Neural crest cell (in vitro differentiated cells): ENCODE measurements around the gene GRIP1. TPM values are rescaled to one million over a fixed set of nuclear protein-coding genes. Genes with fewer than 3 reads are reported as not detected.
A peak's percentile ranks its signal among the peaks of the same experiment; 100 is the strongest.

ENCODE experiments used
- DNase-seq: peaks from one replicate; pipeline ENCODE4 v3.0.0; 2021; ENCODE audit warnings: low read depth, mixed read lengths, low spot score
- H3K27ac Mint-ChIP-seq: one replicate; pipeline ENCODE4 v1.8.0; 2021; ENCODE audit warnings: mild to moderate bottlenecking, mixed read lengths; ENCODE audit not compliant: unreplicated experiment
- H3K27me3 Mint-ChIP-seq: 2 replicates; pipeline ENCODE4 v1.8.0; 2021; ENCODE audit warnings: low read depth, mild to moderate bottlenecking, mixed read lengths
- H3K36me3 Mint-ChIP-seq: 2 replicates; pipeline ENCODE4 v1.8.0; 2021; ENCODE audit warnings: low read depth, mild to moderate bottlenecking, mixed read lengths
- H3K4me1 Mint-ChIP-seq: 2 replicates; pipeline ENCODE4 v1.8.0; 2021; ENCODE audit warnings: mixed read lengths
- H3K4me3 Mint-ChIP-seq: one replicate; pipeline ENCODE4 v1.8.0; 2021; ENCODE audit warnings: mild to moderate bottlenecking, mixed read lengths
- H3K9me3 Mint-ChIP-seq: 2 replicates; pipeline ENCODE4 v1.8.0; 2021; ENCODE audit warnings: mixed read lengths
- CTCF ChIP-seq: fragments of 200-600 bp; sonication (generic); conservative IDR thresholded peaks from 2 replicates; pipeline ENCODE4 v1.5.0; 2021; ENCODE audit warnings: antibody characterized with exemption, mild to moderate bottlenecking
- total RNA-seq: library from RNA; stranded (reverse); gene quantifications from 2 replicates; pipeline ENCODE4 v1.2.1, GENCODE V29; 2021

GRIP1 gene
- total RNA-seq, 1 donor from 2014 or later: 40.3 TPM

DNA sequence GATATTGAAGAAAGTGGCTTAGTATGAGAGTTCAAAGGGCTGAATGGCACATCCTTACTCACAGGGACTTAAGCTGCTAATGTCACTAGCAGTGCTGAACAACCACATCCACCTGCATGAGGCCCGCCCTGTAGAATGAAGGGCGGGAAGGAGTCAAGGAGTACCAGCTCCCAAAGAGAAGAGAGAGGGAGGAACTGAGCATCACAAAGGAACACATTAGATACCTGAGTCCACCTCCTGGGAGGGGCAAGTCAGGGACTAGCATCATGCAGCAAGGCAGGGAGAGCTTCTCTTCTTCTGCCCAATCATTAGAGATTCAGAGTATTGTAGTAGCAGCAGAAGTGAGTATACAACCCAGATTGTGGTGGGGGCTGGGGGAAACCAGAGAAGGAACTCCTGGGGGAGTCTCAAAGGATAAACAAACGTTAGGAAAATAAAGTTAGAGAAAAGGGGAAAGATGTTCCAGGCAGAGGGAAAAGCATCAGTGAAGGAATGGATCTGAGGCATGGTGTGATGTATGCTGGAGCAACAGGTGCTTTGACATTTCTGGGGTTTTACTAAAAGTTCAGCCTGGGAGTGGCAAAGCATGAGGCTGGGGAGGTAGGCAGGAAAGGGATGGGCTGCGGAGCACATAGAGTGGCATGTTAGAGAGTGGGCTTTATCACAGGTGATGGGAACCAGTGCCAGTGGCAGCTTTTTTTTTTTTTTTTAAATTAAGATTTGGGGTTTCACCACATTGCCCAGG is 21.0 kb upstream of the GRIP1 start:
- no peak overlapping the region for H3K27ac Mint-ChIP-seq
- H3K4me1 Mint-ChIP-seq: no peaks in the 10 kb centered on the region
- H3K9me3 Mint-ChIP-seq: no peaks in the 10 kb centered on the region
- H3K36me3 Mint-ChIP-seq: no peaks in the 10 kb centered on the region
- DNase-seq: no peak
- H3K27me3 Mint-ChIP-seq: no peaks in the 10 kb centered on the region
- no peak overlapping the region for H3K4me3 Mint-ChIP-seq
- no peak for TF ChIP-seq CTCF

GRCh38 chr12:66698558-66698957 is 19.7 kb upstream of the GRIP1 start:
- H3K27me3 Mint-ChIP-seq: no peaks in the 10 kb centered on the region
- TF ChIP-seq CTCF: no peak

GRCh38 chr12:66697404-66697803 is 18.5 kb upstream of the GRIP1 start:
- no peak for TF ChIP-seq CTCF
- Mint-ChIP-seq H3K4me3 (no peak overlapping the region), H3K9me3 (no peaks in the 10 kb centered on the region), H3K27me3 (no peaks in the 10 kb centered on the region), H3K36me3 (no peaks in the 10 kb centered on the region), H3K27ac (no peak overlapping the region), H3K4me1 (no peaks in the 10 kb centered on the region)
- DNase-seq: no peak

More at GRCh38 chr12:66698558-66698957, 19.7 kb upstream of the GRIP1 start:
- Mint-ChIP-seq H3K4me3 (no peak overlapping the region), H3K27ac (no peak overlapping the region), H3K4me1 (no peaks in the 10 kb centered on the region), H3K36me3 (no peaks in the 10 kb centered on the region), H3K9me3 (no peaks in the 10 kb centered on the region)
- DNase-seq: no peak

DNA sequence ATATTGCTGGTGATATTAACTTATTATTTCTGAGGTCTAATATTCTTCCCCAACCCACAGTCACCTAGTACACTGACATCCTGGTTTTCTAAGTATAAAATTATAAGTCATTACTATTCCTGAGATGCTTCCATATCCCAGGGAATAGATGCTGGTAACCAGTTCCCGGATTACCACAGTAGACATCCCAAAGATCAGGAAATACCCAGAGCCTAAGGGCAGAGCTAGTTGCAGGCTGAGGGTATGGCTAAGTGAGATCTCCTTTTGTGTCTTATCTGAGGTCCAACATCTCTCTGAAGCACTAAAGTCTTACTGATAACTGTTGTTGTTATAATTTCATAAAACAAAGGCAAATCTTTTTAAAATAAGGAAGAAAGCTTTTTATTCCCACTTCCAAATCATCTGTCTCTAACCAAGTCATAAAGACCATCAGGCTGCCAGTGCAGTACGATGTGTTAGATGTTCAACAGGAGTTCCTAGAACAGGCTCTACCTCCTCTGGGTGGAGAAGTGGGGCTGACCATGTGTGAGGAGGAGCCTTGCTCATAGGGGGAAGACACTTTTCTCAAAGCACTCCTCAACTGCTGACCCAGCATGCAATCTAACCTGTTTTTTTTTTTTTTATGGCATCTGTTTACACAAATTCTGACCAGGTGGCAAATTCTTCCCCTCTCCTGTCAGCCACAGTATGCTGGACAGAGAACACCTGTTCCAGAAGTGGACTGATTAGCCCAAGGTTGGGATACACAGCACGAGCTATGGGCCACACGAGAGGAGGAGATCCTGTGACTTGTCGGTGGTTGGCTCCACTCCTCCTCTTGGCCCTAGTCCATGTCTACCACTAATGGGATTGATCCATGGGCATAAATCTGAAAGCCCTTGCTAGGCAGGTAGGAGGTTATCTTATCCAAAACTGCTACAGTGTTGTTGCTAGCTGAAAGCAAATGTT is 16.1 kb upstream of the GRIP1 start:
- TF ChIP-seq CTCF: no peak
- Mint-ChIP-seq H3K4me1 (no peaks in the 10 kb centered on the region), H3K4me3 (no peak overlapping the region), H3K9me3 (no peaks in the 10 kb centered on the region), H3K36me3 (no peaks in the 10 kb centered on the region), H3K27me3 (no peaks in the 10 kb centered on the region), H3K27ac (no peak overlapping the region)
- no peak for DNase-seq

- TF ChIP-seq CTCF: peak; percentile 73
These were observed 15.1 kb upstream of the GRIP1 start for GRCh38 chr12:66693901-66694513.

More at GRCh38 chr12:66693901-66694513, 15.1 kb upstream of the GRIP1 start:
- DNase-seq: peak; percentile 9
- Mint-ChIP-seq H3K4me3 (no peak overlapping the region), H3K27ac (no peak overlapping the region), H3K9me3 (no peaks in the 10 kb centered on the region), H3K36me3 (no peaks in the 10 kb centered on the region), H3K4me1 (peaks cover 1% of the 10 kb centered on the region), H3K27me3 (no peaks in the 10 kb centered on the region)
